Panc1 (cell line): ENCODE measurements around the gene AADACL3. TPM values are rescaled to one million over a fixed set of nuclear protein-coding genes. Genes with fewer than 3 reads are reported as not detected.

Experiments
- ATAC-seq: fragments of 200-7000 bp; cut with Tn5 transposase; 2 replicates; pipeline ENCODE4 v1.9.1; 2020; ENCODE audit warnings: mild to moderate bottlenecking, moderate library complexity
- BruUV-seq: library from RNA; stranded (reverse); fragments of 400-500 nt; replicated peaks from 2 replicates; lab custom pipeline; 2021; lab: Mats Ljungman, UMichigan
- CTCF ChIA-PET: fragments of 300-600 bp; sonication (Branson Sonifier 250); formaldehyde crosslinking; loops from one replicate; lab custom pipeline; 2022; ENCODE audit warnings: antibody characterized with exemption; lab: Charles Lee
- POLR2A ChIA-PET: fragments of 300-600 bp; sonication (Branson Sonifier 250); formaldehyde crosslinking; loops from one replicate; lab custom pipeline; 2022; ENCODE audit warnings: antibody characterized with exemption; lab: Charles Lee
- DNase-seq: peaks from one replicate; pipeline ENCODE4 v3.0.0-alpha.2; 2010; ENCODE audit warnings: low read depth, low spot score
- H3K27ac ChIP-seq: 2 replicates; pipeline ENCODE4 v1.5.1; 2011; ENCODE audit warnings: mild to moderate bottlenecking, low read length, inconsistent platforms
- H3K27me3 ChIP-seq: fragments of 200-500 bp; sonication (Bioruptor generic); 2 replicates; pipeline ENCODE4 v1.6.0; 2014; ENCODE audit warnings: low read length, inconsistent platforms; ENCODE audit not compliant: control insufficient read depth, insufficient read depth
- H3K36me3 ChIP-seq: fragments of 200-500 bp; sonication (Bioruptor generic); 2 replicates; pipeline ENCODE4 v1.5.1; 2014; ENCODE audit warnings: inconsistent platforms, mild to moderate bottlenecking, low read length, moderate library complexity; ENCODE audit not compliant: control insufficient read depth, insufficient read depth
- H3K4me1 ChIP-seq: 2 replicates; pipeline ENCODE4 v1.5.1; 2011; ENCODE audit warnings: inconsistent platforms, mild to moderate bottlenecking, low read length, moderate library complexity; ENCODE audit not compliant: control insufficient read depth, insufficient read depth
- H3K4me3 ChIP-seq, 2 experiments: 2 replicates each; pipeline ENCODE4 v1.5.1; 2011 to 2012; ENCODE audit warnings: low read depth in 2 of 2, low read length in 2 of 2, mild to moderate bottlenecking in 2 of 2, inconsistent platforms in 1 of 2, moderate library complexity in 1 of 2
- H3K9me3 ChIP-seq: fragments of 200-500 bp; sonication (Bioruptor generic); 2 replicates; pipeline ENCODE4 v1.5.1; 2014; ENCODE audit warnings: low read depth, mild to moderate bottlenecking, inconsistent platforms, low read length, moderate library complexity; ENCODE audit not compliant: control insufficient read depth, insufficient read depth
- POLR2AphosphoS5 ChIP-seq: IDR thresholded peaks from 2 replicates; pipeline ENCODE4 v1.6.1; 2012; ENCODE audit warnings: mild to moderate bottlenecking, low read depth, low read length, moderate library complexity
- SIN3A ChIP-seq: IDR thresholded peaks from 2 replicates; pipeline ENCODE4 v1.6.1; 2012; ENCODE audit warnings: low read depth, mild to moderate bottlenecking, low read length, moderate library complexity, borderline replicate concordance; ENCODE audit not compliant: insufficient read depth
- TCF7L2 ChIP-seq: IDR thresholded peaks from 2 replicates; pipeline ENCODE4 v1.6.1; 2011; ENCODE audit warnings: mild to moderate bottlenecking, low read depth, low read length, inconsistent platforms
- in situ Hi-C: cut with HindIII; loops from 2 replicates; pipeline ENCODE4 v1.10.0; 2016; ENCODE audit warnings: low sequenced_read_pairs, low pct_unique_long_range_greater_than_20kb
- intact Hi-C: fragments of 100-400 bp; cut with micrococcal nuclease; formaldehyde crosslinking; loops from one replicate; pipeline ENCODE4 v1.10.0; 2022; ENCODE audit not compliant: unreplicated experiment
- total RNA-seq: library from RNA; stranded (reverse); gene quantifications from one replicate; pipeline ENCODE4 v1.2.1, GENCODE V29; 2021; ENCODE audit not compliant: unreplicated experiment
- TF ChIP-seq, protein P1 (sequence below): fragments of 450-650 bp; IDR thresholded peaks from 2 replicates; pipeline ENCODE4 v1.5.1; 2017; ENCODE audit warnings: mild to moderate bottlenecking
- TF ChIP-seq, protein P2 (sequence below), 2 experiments: IDR thresholded peaks; 2 replicates each; pipeline ENCODE4 v1.6.1; 2011 to 2012; ENCODE audit warnings: low read depth in 2 of 2, control low read depth in 1 of 2, low read length in 1 of 2, mild to moderate bottlenecking in 1 of 2, moderate library complexity in 1 of 2; ENCODE audit not compliant: insufficient read depth in 1 of 2

Gene AADACL3
- total RNA-seq, 1 experiment from 2014 or later, result not detected

DNA sequence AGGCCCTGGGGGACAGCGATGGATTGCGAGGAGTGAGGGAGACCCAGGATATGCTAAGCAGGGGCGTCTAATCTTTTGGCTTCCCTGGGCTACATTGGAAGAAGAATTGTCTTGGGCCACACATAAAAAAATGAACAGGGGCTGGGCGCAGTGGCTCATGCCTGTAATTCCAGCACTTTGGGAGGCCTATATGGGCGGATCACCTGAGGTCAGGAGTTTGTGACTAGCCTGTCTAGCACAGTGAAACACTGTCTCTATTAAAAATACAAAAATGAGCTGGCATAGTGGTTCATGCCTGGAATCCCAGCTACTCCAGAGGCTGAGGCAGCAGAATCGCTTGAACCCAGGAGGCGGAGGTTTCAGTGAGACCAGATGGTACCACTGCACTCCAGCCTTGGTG is 46.9 kb downstream of the AADACL3 start:
- ChIA-PET POLR2A (no interaction called here), CTCF (interaction anchor here (0.7 kb wide), 1 partner anchor 71 kb away, joined by 3 read pairs; no protein-coding TSS in a partner anchor)
- in situ Hi-C loops (no loop called here), intact Hi-C loops (no loop called here)
- Histone ChIP-seq H3K27me3 (peaks cover 12% of the 10 kb centered on the region; the same call in 1 of the 2 replicates), H3K4me3 (no peak overlapping the region), H3K36me3 (no peaks in the 10 kb centered on the region), H3K4me1 (no peaks in the 10 kb centered on the region), H3K9me3 (no peaks in the 10 kb centered on the region), H3K27ac (no peak overlapping the region)
- ATAC-seq (no peak), DNase-seq (no peak)
- TF ChIP-seq, protein P1, sequence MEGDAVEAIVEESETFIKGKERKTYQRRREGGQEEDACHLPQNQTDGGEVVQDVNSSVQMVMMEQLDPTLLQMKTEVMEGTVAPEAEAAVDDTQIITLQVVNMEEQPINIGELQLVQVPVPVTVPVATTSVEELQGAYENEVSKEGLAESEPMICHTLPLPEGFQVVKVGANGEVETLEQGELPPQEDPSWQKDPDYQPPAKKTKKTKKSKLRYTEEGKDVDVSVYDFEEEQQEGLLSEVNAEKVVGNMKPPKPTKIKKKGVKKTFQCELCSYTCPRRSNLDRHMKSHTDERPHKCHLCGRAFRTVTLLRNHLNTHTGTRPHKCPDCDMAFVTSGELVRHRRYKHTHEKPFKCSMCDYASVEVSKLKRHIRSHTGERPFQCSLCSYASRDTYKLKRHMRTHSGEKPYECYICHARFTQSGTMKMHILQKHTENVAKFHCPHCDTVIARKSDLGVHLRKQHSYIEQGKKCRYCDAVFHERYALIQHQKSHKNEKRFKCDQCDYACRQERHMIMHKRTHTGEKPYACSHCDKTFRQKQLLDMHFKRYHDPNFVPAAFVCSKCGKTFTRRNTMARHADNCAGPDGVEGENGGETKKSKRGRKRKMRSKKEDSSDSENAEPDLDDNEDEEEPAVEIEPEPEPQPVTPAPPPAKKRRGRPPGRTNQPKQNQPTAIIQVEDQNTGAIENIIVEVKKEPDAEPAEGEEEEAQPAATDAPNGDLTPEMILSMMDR, result no peak
- TF ChIP-seq SIN3A (no peak), POLR2AphosphoS5 (no peak), TCF7L2 (no peak)
- TF ChIP-seq, protein P2, sequence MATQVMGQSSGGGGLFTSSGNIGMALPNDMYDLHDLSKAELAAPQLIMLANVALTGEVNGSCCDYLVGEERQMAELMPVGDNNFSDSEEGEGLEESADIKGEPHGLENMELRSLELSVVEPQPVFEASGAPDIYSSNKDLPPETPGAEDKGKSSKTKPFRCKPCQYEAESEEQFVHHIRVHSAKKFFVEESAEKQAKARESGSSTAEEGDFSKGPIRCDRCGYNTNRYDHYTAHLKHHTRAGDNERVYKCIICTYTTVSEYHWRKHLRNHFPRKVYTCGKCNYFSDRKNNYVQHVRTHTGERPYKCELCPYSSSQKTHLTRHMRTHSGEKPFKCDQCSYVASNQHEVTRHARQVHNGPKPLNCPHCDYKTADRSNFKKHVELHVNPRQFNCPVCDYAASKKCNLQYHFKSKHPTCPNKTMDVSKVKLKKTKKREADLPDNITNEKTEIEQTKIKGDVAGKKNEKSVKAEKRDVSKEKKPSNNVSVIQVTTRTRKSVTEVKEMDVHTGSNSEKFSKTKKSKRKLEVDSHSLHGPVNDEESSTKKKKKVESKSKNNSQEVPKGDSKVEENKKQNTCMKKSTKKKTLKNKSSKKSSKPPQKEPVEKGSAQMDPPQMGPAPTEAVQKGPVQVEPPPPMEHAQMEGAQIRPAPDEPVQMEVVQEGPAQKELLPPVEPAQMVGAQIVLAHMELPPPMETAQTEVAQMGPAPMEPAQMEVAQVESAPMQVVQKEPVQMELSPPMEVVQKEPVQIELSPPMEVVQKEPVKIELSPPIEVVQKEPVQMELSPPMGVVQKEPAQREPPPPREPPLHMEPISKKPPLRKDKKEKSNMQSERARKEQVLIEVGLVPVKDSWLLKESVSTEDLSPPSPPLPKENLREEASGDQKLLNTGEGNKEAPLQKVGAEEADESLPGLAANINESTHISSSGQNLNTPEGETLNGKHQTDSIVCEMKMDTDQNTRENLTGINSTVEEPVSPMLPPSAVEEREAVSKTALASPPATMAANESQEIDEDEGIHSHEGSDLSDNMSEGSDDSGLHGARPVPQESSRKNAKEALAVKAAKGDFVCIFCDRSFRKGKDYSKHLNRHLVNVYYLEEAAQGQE (IDR thresholded peaks at IDR 0.05; ENCODE audit: insufficient read depth in 1 of 2, low read depth in 2 of 2, low read length in 1 of 2), result no peak
- BruUV-seq, result no TSS peak

GRCh38 chr1:12763479-12763878 is 47.6 kb downstream of the AADACL3 start:
- ATAC-seq (no peak), DNase-seq (no peak)
- ChIA-PET POLR2A (no interaction called here), CTCF (no interaction called here)
- H3K27me3 ChIP-seq, result peaks cover 8% of the 10 kb centered on the region; the same call in 1 of the 2 replicates
- in situ Hi-C loops, result no loop called here
- no peak overlapping the region for H3K4me3 ChIP-seq
- H3K27ac ChIP-seq, result no peak overlapping the region
- H3K4me1 ChIP-seq, result no peaks in the 10 kb centered on the region
- no TSS peak for BruUV-seq
- TF ChIP-seq TCF7L2, result no peak
- TF ChIP-seq, protein P1, result no peak
- TF ChIP-seq POLR2AphosphoS5, result no peak
- TF ChIP-seq, protein P2 (IDR thresholded peaks at IDR 0.05; ENCODE audit: insufficient read depth in 1 of 2, low read depth in 2 of 2, low read length in 1 of 2), result no peak
- no peak for TF ChIP-seq SIN3A
- intact Hi-C loops, result no loop called here
- no peaks in the 10 kb centered on the region for H3K36me3 ChIP-seq
- H3K9me3 ChIP-seq, result no peaks in the 10 kb centered on the region
